HG02943 (cell line): ENCODE measurements around the gene DEPP1.

Experiments used
- ATAC-seq: cut with Tn5 transposase; IDR thresholded peaks from one replicate; pipeline ENCODE4 v1.9.1; 2021; ENCODE audit warnings: mild to moderate bottlenecking, low read depth, moderate library complexity; ENCODE audit not compliant: unreplicated experiment

The DEPP1 gene

DNA sequence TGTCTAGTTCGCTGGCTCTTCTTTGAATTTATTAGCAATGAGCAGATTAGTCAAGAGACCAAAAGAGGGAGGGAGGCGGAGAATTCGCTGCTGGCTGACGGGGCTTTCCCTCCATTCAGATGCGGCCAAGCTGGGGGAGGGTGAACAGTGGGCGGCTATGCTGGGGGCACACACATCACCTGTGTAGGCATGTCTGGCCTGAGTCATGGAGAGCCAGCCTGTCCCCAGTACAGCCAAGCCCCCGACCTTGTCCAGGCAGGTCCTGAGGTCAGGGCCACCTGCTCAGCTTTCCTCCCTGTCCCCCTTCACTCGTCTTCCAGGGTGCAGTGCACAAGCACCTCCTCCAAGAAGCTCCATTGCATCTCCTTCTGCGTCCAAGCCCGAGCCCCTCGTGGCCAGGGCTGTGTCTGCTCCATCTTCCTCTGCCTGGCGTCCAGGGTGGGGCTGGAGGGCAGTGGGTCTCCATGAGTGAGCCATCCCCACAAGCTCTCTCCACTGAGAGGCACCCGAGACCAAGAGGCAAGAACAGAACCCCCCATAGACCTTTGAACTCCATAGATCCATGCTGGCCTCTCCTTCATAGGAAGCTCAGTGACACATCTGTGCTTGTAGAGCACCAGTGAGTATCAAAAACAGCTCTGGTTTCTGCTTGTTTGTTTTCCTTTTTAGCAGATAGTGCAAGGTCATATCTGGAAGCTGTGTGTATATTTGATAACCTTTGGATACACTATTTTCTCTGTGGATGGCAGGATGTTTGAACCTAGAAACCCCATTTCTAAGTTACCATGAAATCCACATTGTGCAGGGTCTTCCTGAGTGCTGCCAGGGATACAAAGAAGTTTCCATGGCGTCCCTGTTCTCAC lies 1.9 kb upstream of the DEPP1 start:
- ATAC-seq = no peak

DNA sequence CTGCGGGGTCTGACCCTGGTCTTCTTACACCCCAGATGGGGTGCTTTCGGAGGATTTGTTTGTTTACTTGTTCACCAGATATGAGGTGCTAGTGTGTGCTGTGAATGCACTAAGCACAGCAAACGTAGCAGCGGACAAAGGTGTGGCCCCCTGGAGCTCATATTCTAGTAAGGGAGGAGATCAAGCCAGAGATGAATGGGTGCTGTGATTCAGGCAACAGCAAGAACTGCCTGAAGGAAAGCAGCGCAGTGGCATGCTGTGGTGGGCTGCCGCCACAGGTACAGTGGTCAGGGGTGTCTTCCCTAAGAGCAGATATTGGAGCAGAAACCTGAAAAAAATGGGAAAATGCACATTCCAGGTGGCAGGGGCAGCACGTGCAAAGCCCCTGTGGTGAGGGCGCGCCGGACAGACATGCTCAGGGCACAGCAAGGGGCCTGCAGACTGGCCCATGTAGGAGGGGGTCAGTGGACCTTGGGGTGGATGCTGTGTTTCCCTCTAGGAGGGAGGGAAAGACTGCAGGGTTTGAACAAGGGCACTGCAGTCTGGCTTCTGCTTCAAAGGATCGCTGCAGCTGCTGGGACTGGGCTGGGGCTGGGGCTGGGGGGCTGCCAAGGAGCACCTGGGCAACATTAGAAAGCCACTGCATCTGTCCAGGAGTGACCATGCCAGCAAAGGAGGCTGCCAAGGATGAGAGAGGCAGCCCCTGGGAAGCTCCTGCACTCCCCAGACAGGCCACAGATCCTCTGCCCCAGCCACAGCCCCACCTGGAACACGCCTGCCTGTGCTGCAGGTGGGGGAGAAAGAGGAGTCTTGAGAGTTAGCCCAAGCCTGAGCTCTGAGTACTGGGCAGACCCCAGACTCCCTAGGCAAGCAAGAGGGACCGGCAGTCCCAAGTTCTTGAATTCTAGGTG lies 927 bp upstream of the DEPP1 start:
- ATAC-seq = no peak

DNA sequence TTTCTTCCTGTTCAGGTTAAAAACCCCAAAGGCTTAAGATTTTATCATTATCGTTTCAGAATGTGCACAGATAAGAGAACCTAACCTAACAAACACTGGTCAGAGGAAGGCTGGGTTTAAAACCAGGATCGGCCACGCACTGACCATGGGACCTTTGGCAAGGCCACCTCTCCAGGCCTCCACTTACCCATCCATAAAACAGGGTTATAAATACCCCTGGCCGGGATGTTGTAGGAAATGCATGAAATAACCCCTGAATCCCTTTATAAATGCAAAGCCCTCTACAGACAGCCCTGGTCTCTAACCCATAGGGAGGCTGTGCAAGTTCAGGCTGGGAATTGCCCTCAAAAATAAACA lies 418 bp downstream of the DEPP1 start:
- ATAC-seq = no peak

DNA sequence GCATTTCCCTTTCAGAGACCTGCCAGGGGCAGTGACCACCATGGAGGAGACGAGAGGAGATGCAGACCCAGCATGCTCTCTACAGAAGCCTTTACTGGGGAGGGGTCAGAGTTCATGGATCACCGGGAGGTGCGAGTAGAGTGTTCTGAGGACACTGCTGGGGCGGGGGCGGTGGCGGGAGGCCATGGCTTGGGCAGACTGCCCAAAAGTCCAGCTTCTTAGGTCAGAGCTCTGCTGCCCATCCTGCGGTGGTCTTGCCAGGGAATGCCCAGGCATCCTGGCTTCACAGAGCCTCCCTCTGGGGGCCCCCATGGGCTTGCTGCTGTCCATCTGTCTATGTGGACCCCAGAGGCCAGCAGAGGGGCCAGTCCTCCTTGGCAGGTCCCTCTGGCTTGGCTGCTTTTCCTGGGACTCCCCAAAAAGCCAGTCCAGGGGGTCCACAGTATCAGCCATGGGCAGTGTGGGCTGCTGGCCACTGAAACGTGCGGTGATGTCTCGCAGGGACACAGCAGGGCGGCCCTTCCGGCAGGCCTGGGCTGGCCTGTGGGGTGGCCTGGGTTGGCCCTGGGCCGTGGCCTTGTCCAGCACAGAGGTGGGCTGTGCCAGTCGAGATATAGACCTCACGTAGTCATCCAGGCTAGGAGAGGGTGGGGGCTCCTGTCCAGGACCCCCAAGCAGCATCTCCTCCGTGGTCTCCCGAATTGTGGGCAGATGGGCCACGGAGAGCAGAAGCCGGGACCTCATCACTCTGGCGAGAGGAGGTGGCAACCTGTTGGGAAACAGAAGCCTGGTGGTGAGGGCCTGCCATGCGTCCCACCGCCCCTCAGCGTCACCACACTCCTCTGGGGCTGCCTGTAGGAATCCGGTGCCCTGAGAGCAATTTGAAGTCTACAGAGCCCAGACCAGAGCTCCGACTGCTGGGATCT lies 1.1 kb downstream of the DEPP1 start:
- no peak for ATAC-seq

DNA sequence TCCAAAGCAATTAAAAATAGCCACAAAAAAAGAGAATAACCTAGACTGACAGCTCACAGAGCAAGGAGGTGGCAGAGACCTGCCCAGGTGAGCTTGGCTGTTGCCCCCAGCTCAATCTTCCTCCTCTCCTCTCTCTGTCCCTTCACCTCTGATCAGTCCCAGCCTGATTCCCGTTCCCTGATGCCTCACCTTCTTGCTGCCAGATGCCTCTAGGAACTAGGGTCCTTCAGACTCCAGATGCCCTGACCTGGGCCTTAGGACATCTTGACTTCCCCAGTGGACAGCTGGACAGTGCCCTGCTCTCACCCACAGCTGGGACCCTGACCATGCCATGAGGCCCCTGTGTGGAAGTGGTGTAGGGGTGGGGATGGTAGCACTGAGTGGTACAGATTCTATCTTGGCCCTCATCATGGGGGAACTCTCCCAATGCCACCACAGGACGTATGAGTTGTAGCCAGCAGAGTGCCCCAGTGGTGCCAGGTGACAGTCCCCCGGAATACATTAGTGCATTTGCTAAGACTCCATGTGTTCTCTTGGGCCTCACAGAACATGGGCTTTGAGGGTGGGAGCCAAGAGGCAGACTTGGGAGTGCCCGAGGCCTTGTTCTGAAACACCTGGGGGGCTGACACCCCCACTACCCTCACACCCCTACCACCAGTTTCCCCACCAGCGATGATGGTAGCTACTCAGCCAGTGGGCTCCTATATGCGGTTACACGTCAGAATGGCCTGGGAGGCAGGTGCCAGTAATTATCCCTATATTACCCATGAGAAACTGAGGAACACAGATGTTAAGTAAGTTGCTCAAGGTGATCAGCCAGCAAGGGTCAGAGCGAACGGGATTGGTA lies 2.0 kb downstream of the DEPP1 start:
- no peak for ATAC-seq

DNA sequence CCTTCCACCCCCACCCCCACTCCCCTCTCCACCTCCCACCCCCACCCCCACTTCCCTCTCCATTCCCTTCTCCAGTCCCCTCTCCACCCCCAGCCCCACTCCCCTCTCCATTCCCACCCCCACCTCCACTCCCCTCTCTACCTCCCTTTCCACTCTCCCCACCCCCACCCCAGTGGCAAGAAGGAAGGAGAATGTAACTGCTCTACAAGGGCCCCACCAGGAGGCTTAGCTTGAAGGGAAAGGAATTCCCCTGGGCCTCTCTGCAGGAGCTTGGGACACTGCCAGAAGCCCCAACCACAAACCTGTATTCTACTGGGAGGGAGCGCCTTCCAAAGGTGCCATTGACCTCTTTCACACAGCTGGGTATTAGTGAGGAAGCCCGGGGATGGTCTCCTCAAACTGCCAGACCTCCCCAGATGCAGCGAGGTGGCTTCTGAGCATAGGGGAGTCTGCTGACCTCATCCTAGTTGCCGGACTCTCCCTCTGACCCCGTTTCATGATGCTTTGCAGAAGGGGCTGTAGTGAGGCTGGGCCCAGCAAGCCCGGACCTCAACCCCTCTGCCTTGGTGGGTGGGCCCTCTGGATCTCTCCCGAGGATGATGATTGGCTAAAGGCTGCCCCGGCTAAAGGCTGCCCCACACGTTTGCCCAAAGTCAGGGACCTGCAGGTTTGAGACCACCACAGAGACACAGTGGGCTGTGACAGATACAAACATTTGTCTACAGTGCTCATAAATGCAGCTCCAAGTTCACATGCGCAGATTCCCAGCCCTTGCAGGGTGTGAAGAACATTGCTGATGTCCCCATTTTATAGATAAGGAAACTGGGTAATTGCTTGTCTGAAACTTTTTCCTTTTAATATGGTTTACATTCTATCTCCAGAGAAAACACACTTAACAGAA lies 2.9 kb downstream of the DEPP1 start:
- no peak for ATAC-seq

DNA sequence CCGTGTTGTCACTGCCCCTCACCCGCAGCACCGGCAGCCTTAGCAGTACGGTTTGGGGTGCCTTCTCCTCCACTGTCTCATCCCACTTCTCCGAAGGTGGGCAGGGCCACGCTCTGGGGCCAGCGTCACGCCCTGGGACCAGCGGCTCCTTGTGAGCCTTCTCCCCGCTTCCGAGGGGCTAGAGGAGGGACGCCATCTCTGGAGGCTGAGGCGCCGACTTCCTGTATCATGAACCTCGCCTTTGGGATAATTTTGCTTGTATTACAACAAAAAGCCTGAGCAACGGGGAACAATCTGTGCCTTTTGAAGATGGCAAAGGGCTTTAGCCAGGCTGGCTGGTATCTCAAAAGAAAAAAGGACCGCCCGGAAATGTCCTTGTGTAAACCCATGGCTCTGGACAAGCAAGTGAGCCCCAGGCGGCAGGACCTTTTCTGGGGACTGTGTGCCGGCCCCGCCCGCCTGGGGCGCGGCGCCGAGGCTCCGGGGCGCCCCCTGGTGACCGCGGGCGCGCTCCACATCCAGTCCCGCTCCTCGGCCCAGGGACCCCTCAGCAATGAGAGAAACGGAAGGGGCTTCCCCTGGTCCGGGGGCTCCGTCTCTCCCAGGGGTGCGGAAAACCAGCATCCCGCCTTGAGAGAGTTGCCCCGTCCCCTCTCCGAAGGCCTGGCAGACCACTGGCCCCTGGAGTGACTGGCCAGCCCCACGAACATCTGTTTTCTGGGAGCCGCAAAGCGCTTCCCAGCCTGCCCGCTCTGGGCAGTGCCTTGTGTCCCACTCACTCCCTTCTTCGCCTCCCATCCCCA lies 3.8 kb downstream of the DEPP1 start:
- peak; percentile 68 for ATAC-seq

DNA sequence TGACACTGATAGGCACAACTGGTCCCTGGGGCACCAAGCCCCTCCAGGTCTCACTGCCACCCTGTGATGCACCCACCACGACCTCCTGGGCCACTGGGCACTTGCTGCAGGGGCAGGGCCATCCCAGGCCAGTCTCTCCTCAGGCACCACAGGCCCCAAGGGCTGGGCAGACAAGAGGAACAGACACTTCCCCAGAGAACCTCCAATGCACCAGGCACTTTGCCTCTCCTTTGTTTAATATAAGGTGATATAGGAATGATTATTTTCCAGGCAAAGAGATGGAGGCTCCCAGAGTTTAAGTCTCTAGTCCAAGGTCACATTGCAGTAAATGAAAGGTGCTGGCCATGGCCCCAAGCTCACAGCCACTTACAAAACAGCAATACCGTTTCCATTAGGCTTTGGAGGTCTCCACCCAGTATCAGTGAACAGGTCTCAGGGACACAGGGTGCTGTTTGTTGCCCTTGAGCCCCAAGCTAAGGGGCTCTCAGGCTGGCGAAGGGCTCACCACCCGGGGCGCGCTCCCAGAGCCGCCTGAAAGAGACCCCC lies 4.5 kb downstream of the DEPP1 start:
- ATAC-seq = peak; percentile 2

DNA sequence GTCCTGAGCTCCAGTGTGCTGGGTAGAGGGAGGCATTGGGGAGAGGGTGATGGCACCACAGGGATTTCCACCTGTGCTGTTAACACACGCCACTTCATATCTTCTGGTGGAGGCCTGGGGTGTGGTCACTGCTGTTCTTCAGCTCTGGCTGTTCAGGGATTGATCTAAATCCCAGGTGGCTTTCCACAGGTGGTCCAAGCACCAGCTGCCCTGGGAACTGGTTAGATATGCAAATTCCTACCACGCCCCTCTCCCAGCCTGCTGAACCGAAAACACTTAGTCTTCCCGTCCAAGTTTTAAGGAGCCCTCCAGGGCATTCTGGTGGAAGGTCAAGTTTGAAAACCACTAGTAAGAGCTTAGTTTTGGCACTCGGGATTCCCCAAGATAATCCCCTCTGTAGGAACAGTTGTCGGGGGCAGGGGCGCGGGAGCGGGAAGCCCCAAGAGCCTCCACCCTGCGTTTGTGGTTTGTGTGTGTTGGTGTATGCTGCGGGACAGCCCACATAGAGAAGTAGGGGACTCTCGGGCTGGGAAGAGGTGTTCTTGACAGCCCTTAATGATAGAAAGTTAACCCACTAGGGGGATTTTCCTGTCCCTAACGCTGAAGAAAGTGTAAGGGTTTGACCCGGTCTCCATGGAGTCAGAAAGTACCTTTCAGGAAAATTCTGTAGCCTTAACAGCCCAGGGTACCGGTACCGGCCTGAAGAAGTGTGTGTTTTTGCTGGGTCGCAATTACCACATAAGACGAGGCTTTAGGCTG lies 5.1 kb downstream of the DEPP1 start:
- ATAC-seq = no peak

DNA sequence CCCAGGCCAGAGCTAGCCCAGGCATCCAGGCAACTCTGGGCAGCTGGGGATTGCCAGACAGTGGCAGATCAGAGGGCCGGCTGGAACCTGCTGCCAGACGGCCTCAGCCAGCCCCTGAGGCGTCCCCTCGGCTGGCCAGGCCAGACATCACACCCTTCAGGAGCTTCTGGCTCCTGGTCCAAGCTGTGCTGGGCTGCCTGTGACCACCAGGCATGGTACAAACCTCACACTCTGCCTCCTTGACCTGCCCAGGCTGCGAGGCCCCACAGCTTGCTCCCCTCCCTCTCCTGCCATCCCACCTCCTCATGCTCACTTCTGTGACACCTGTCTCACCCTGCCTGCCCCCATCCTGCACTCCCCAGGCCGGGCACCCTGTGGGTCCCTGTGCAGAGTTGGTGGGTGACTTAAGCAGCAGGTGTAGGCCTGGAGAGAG lies 5.7 kb downstream of the DEPP1 start:
- ATAC-seq = no peak

DNA sequence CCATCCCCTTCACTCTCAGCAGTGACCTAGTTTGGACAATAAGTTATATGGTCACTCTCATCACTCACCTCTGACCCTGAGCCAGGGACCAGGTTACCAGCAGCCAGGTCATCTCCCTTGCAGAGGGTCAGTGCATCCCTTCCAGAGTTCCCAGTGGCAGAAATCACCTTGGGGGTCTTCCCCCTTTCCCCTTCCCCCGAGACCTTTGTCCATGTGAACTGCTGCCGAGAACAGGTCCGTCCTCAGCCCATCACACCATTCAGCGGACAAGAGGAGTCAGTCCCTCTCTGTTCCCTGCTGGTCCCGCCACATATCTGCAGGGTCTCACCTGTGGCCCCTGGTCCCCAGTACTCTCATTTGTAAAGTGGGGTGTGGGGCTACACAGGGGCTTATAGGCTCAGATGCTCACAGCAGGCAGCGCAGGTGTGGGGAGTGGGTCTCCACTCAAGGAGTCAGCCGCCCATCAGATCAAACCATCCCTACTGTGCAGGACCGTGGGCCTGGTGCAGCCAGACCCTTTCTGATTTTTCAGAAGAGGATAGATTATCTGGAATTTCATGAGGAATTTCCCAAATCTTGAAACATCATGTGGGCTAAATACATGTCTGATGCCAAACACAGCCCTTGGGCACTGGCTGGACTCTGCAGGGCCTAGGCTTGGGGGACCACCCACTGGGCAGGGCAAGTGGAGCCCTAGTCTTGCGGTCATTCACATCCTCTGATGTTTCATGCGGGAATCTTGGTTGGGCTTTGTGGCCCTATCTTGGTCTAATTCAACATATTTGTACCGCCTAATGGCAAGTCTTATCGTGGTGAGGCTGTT lies 6.5 kb downstream of the DEPP1 start:
- no peak for ATAC-seq

DNA sequence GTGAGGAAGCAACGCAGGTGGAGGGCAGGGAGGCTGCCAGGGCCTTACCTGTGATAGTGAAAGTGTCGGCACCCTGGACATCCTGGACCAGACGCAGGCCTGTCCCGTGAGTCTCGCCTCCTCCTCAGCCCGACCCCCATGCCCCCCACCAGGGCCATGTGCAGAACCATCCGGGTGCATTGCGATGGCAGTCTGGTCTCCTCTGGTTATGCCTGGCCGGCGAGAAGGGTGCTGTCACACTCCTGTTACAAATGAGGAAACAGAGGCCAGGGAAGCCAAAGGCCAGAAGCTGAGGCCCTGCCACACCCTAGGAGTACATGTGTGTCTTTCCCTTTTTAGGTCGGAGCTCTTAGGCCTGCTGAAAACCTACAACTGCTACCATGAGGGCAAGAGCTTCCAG lies 7.2 kb downstream of the DEPP1 start:
- ATAC-seq = no peak

DNA sequence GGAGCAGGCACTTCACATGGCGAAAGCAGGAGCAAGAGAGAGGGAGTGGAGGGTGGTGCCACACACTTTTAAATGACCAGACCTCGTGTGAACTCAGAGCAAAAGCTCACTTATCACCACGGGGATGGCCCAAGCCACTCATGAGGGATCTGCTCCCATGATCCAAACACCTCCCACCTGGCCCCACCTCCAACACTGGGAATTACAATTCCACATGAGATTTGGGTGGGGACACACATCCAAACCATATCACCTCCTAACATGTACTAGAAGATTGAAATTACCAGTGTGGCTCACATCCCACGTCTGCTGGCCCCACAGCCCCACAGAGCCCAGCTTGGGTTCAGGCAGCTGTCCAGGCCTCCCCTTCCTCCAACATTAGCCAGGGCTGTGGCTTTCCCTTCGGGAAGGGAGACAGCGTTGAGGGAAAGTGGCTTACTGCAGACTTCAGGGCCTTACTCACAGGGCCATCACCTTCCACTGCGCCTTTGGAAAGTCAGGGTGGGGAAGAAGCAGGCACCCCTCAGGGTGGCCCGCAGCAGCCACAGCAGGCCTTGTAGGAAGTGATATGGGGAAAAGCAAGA lies 7.7 kb downstream of the DEPP1 start:
- ATAC-seq = no peak

DNA sequence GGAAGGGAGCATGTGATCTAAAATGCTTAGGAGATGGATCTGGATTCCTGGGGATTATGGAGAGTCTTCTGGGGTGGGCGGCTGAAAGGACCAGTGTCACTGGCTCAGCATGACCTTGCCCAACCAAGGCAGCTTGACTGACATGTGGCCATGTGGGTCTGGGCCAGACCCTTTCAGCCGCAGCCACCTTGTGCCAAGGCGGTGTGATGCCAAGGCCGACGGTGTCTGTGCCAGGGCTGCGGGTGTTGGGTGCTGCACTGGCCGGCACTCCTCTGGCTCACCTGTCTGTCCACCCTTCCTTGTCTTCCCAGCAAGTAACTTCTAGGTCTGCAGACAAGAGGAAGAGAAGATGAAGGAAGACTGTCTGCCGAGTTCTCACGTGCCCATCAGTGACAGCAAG lies 8.8 kb downstream of the DEPP1 start:
- ATAC-seq = no peak

DNA sequence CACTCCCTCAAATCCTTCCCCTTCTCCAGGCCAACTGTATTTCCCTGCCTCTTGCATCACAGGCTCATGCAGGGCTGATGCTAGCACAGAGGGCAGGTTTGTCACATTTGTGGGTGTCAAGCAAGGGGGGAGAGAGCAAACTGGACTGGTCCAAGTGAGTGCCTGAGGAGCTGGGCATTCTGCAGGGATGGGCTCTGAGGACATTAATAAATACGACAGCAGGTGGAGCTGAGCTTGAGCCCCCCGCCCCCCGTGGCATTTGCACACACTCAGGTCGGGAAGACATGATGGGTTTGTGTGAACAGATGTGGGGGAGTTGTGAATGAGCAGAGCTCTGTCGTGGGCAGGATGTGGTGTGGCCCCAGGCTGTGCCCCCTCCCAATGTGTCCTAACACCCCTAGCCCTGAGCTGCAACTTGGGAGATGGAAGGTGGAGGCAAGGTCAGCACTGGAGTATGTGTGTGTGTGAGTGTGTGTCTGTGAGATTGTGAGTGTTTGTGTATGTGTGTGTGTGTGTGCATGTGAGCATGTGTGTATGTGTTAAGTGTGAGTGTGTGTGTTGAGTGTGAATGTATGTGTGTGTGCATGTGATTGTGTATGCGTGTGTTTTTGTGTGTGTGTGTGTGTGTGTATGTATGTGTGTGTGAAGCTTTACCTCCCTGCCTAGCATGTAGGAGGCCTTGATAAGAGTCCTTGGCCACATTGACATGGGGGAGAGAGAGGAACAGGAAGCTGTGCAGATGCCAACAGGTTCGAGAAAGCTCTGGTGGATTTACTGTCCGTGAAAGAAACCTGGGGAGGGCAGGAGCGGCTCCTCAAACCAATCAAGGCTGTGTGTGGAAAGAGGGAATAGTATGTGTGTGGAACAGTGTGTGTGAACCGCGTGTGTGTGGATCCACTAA lies 9.9 kb downstream of the DEPP1 start:
- no peak for ATAC-seq
